Osteoblast (primary cell): Measurements from ENCODE around the gene GTF2IRD1. TPM values are rescaled to one million over a fixed set of nuclear protein-coding genes. Genes with fewer than 3 reads are reported as not detected.
"Not testable (repeated sequence)": the region's sequence is repeated elsewhere in the genome, so short reads cannot be mapped to it uniquely, and the experiment has no call there.

Experiments used
- DNase-seq: peaks from one replicate; pipeline ENCODE4 v3.0.0; 2011; ENCODE audit warnings: low spot score, mixed read lengths; ENCODE audit not compliant: insufficient read length; ENCODE audit errors: missing footprints
- H2AFZ ChIP-seq: 2 replicates; pipeline ENCODE4 v1.6.0; 2011; ENCODE audit warnings: mild to moderate bottlenecking, low read length
- H3K27ac ChIP-seq: 2 replicates; pipeline ENCODE4 v1.5.1; 2011; ENCODE audit warnings: mild to moderate bottlenecking, low read depth, low read length, moderate library complexity
- H3K27me3 ChIP-seq: 2 replicates; pipeline ENCODE4 v1.6.0; 2012; ENCODE audit warnings: mild to moderate bottlenecking, control low read depth, inconsistent platforms, low read length, moderate library complexity; ENCODE audit not compliant: insufficient read depth
- H3K36me3 ChIP-seq: 2 replicates; pipeline ENCODE4 v1.5.1; 2011; ENCODE audit warnings: mild to moderate bottlenecking, low read length, control low read depth, moderate library complexity; ENCODE audit not compliant: insufficient read depth
- H3K4me1 ChIP-seq: 2 replicates; pipeline ENCODE4 v1.5.1; 2011; ENCODE audit warnings: mild to moderate bottlenecking, low read length, control low read depth, moderate library complexity; ENCODE audit not compliant: insufficient read depth
- H3K4me2 ChIP-seq: 2 replicates; pipeline ENCODE4 v1.6.0; 2011; ENCODE audit warnings: mild to moderate bottlenecking, low read length; ENCODE audit not compliant: insufficient read depth
- H3K4me3 ChIP-seq: fragments of 200-600 bp; sonication (generic); 3 replicates; pipeline ENCODE4 v1.5.1; 2012; ENCODE audit warnings: mild to moderate bottlenecking, low read length, inconsistent platforms; ENCODE audit not compliant: insufficient read depth
- H3K79me2 ChIP-seq: 2 replicates; pipeline ENCODE4 v1.6.0; 2012; ENCODE audit warnings: mild to moderate bottlenecking, low read length, control low read depth, inconsistent platforms; ENCODE audit not compliant: insufficient read depth
- H3K9me3 ChIP-seq: 2 replicates; pipeline ENCODE4 v1.5.1; 2011; ENCODE audit warnings: low read depth, low read length, control low read depth
- H4K20me1 ChIP-seq: 2 replicates; pipeline ENCODE4 v1.6.0; 2012; ENCODE audit warnings: mild to moderate bottlenecking, low read length, control low read depth; ENCODE audit not compliant: insufficient read depth
- CTCF ChIP-seq: IDR thresholded peaks from 2 replicates; pipeline ENCODE4 v1.5.1; 2011; ENCODE audit warnings: mild to moderate bottlenecking, low read depth, low read length, moderate library complexity; ENCODE audit errors: extremely low read depth
- total RNA-seq: library from RNA; depleted of rRNA; stranded (reverse); fragments of >200 nt; gene quantifications from 2 replicates; pipeline ENCODE4 v1.2.3, GENCODE V29; 2012

GTF2IRD1 gene
- total RNA-seq, 1 donor = 15.9 TPM

- DNase-seq = peak; percentile 68
- Histone ChIP-seq H3K4me1 (no peaks in the 10 kb centered on the region), H4K20me1 (no peaks in the 10 kb centered on the region), H3K4me2 (no peak overlapping the region), H3K79me2 (no peaks in the 10 kb centered on the region), H2AFZ (no peak overlapping the region), H3K9me3 (no peaks in the 10 kb centered on the region), H3K4me3 (no peak overlapping the region), H3K36me3 (peaks cover 15% of the 10 kb centered on the region), H3K27ac (no peak overlapping the region), H3K27me3 (no peaks in the 10 kb centered on the region)
- TF ChIP-seq CTCF = no peak
These were observed 100.5 kb downstream of the GTF2IRD1 start for GRCh38 chr7:74554178-74554577.

- no peak overlapping the region for H3K27ac ChIP-seq
- no peaks in the 10 kb centered on the region for H3K4me1 ChIP-seq
- no peak overlapping the region for H3K4me3 ChIP-seq
- no peak overlapping the region for H3K4me2 ChIP-seq
- H3K27me3 ChIP-seq = no peaks in the 10 kb centered on the region
- no peaks in the 10 kb centered on the region for H3K9me3 ChIP-seq
- DNase-seq = no peak
- no peak for TF ChIP-seq CTCF
- H3K79me2 ChIP-seq = no peaks in the 10 kb centered on the region
- no peaks in the 10 kb centered on the region for H4K20me1 ChIP-seq
- H3K36me3 ChIP-seq = peaks cover 27% of the 10 kb centered on the region
- no peak overlapping the region for H2AFZ ChIP-seq
These were observed 106.5 kb downstream of the GTF2IRD1 start for GRCh38 chr7:74560086-74560719.

GRCh38 chr7:74561898-74562613 lies 108.3 kb downstream of the GTF2IRD1 start:
- Histone ChIP-seq H3K79me2 (no peaks in the 10 kb centered on the region), H2AFZ (no peak overlapping the region), H3K27me3 (no peaks in the 10 kb centered on the region), H3K36me3 (peaks cover 30% of the 10 kb centered on the region), H3K27ac (no peak overlapping the region), H3K9me3 (no peaks in the 10 kb centered on the region), H3K4me1 (no peaks in the 10 kb centered on the region), H3K4me3 (no peak overlapping the region), H3K4me2 (no peak overlapping the region), H4K20me1 (no peaks in the 10 kb centered on the region)
- TF ChIP-seq CTCF = no peak
- peak; percentile 62 for DNase-seq

- H3K4me3 ChIP-seq, H3K27ac ChIP-seq, H3K9me3 ChIP-seq, H3K79me2 ChIP-seq, DNase-seq, H3K27me3 ChIP-seq, H3K4me2 ChIP-seq, H3K4me1 ChIP-seq, H4K20me1 ChIP-seq, H2AFZ ChIP-seq: not testable (repeated sequence)
- H3K36me3 ChIP-seq = peaks cover 19% of the 10 kb centered on the region
These were observed 109.9 kb downstream of the GTF2IRD1 start for GRCh38 chr7:74563639-74564038.
